Measurements from ENCODE around the gene UBXN4.

UBXN4 gene

DNA sequence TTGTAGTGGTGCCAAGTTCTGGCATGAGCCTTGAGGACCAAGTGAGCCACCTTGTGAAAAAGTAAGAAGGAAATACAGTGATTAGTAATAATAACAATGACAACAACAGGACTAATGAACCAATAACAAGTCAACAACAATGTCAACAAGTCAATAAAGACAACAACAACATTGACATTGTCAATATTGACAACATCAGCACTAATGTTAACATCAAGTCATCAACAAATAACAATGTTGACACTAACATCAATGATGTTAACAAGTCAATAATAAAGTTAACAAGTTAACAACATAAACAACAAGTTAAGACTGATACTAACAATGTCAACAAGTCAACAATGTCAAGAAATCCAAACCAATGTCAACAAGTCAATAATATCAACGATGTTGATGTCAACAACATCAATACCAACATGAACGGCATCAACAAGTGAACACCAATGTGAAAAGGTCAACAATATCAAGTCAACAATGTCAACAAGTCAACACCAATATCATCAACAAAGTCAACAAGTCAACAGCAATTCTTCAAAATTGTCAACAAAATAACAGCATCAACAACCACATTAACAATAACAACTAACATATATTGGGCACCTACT, 71.4 kb downstream of the UBXN4 start:
- H3K4me2 ChIP-seq (ENCODE audit: low read length): no peak overlapping the region
- no peak overlapping the region for H3K9ac ChIP-seq (ENCODE audit: low read length)
- no peak overlapping the region for H3K4me3 ChIP-seq (ENCODE audit: low read depth, low read length, poor library complexity, severe bottlenecking)
- H3K27me3 ChIP-seq (ENCODE audit: insufficient read depth, low read length): no peaks in the 10 kb centered on the region
- H4K20me1 ChIP-seq (ENCODE audit: insufficient read depth, low read length): no peaks in the 10 kb centered on the region
- no peaks in the 10 kb centered on the region for H3K9me3 ChIP-seq (ENCODE audit: low read length)
- H3K36me3 ChIP-seq (ENCODE audit: insufficient read depth, low read length): 0 out of 2 replicates have a peak, but pooled peaks cover 4% of the 10 kb centered on the region
- no peaks in the 10 kb centered on the region for H3F3A ChIP-seq (ENCODE audit: insufficient read depth, low read length)
- H2AFZ ChIP-seq (ENCODE audit: low read length): no peak overlapping the region
- TF ChIP-seq EZH2 (IDR thresholded peaks at IDR 0.05; ENCODE audit: borderline replicate concordance, low read length): no peak
- TF ChIP-seq, protein P1, sequence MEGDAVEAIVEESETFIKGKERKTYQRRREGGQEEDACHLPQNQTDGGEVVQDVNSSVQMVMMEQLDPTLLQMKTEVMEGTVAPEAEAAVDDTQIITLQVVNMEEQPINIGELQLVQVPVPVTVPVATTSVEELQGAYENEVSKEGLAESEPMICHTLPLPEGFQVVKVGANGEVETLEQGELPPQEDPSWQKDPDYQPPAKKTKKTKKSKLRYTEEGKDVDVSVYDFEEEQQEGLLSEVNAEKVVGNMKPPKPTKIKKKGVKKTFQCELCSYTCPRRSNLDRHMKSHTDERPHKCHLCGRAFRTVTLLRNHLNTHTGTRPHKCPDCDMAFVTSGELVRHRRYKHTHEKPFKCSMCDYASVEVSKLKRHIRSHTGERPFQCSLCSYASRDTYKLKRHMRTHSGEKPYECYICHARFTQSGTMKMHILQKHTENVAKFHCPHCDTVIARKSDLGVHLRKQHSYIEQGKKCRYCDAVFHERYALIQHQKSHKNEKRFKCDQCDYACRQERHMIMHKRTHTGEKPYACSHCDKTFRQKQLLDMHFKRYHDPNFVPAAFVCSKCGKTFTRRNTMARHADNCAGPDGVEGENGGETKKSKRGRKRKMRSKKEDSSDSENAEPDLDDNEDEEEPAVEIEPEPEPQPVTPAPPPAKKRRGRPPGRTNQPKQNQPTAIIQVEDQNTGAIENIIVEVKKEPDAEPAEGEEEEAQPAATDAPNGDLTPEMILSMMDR (IDR thresholded peaks at IDR 0.05; ENCODE audit: low read length): no peak
- H3K9me2 ChIP-seq (ENCODE audit: low read depth, low read length): no peaks in the 10 kb centered on the region
- H3K27ac ChIP-seq (ENCODE audit: low read depth, low read length, poor library complexity, severe bottlenecking): no peak overlapping the region
- no peaks in the 10 kb centered on the region for H3K4me1 ChIP-seq (ENCODE audit: insufficient read depth, low read length, severe bottlenecking)
- H3K79me2 ChIP-seq (ENCODE audit: insufficient read depth, low read length): no peaks in the 10 kb centered on the region

DNA sequence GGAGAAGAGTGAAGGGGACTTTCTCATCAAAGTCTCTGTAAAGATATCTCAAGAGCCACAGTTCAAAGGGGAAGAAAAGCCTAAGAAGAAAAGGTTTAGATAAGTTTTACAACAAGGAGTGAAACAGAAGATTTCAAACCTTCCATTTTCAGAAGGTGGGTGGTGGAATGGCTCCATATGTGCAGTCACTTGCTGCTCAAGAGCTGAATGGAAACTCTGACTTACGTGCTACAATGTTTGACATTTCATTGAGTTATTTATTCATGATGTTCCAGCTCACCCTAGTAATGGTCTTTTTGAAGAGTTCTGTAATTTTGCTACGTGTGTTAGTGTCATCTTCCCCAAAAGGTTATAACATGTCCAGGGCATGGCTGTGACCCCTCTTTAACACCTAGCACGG, 73.6 kb downstream of the UBXN4 start:
- no peaks in the 10 kb centered on the region for H3K4me1 ChIP-seq (ENCODE audit: insufficient read depth, low read length, severe bottlenecking)
- no peak overlapping the region for H3K4me2 ChIP-seq (ENCODE audit: low read length)
- no peaks in the 10 kb centered on the region for H3K79me2 ChIP-seq (ENCODE audit: insufficient read depth, low read length)
- H3K9me3 ChIP-seq (ENCODE audit: low read length): no peaks in the 10 kb centered on the region
- H2AFZ ChIP-seq (ENCODE audit: low read length): no peak overlapping the region
- no peaks in the 10 kb centered on the region for H3F3A ChIP-seq (ENCODE audit: insufficient read depth, low read length)
- no peaks in the 10 kb centered on the region for H3K9me2 ChIP-seq (ENCODE audit: low read depth, low read length)
- no peak overlapping the region for H3K4me3 ChIP-seq (ENCODE audit: low read depth, low read length, poor library complexity, severe bottlenecking)
- TF ChIP-seq, protein P1 (IDR thresholded peaks at IDR 0.05; ENCODE audit: low read length): no peak
- no peak for TF ChIP-seq EZH2 (IDR thresholded peaks at IDR 0.05; ENCODE audit: borderline replicate concordance, low read length)
- H3K27me3 ChIP-seq (ENCODE audit: insufficient read depth, low read length): no peaks in the 10 kb centered on the region
- H3K9ac ChIP-seq (ENCODE audit: low read length): no peak overlapping the region
- H3K27ac ChIP-seq (ENCODE audit: low read depth, low read length, poor library complexity, severe bottlenecking): no peak overlapping the region
- H3K36me3 ChIP-seq (ENCODE audit: insufficient read depth, low read length): 0 out of 2 replicates have a peak, but pooled peaks cover 4% of the 10 kb centered on the region
- H4K20me1 ChIP-seq (ENCODE audit: insufficient read depth, low read length): no peaks in the 10 kb centered on the region

DNA sequence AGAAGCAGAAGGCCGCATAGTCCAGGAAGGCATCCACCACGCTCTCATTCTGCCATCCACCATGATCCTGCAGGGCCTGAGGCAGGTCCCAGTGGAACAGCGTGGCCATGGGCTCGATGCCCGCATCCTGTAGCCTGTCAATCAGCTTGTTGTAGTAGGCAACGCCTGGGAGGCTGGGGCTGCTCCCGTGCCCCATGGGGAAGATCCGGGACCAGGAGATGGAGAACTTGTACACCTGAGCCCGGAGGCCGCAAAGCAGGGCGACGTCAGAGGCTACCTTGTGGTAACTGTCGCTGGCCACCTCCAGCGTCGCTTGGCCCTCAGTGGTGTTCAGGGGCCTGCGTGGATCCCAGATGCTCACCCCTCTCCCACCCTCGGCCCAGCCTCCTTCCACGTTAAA, 75.8 kb downstream of the UBXN4 start:
- Histone ChIP-seq H3K9ac (ENCODE audit: low read length) (no peak overlapping the region), H3K4me3 (ENCODE audit: low read depth, low read length, poor library complexity, severe bottlenecking) (no peak overlapping the region), H3K9me2 (ENCODE audit: low read depth, low read length) (no peaks in the 10 kb centered on the region), H3K4me1 (ENCODE audit: insufficient read depth, low read length, severe bottlenecking) (no peaks in the 10 kb centered on the region), H3K27ac (ENCODE audit: low read depth, low read length, poor library complexity, severe bottlenecking) (no peak overlapping the region), H3K79me2 (ENCODE audit: insufficient read depth, low read length) (no peaks in the 10 kb centered on the region), H3K4me2 (ENCODE audit: low read length) (no peak overlapping the region), H4K20me1 (ENCODE audit: insufficient read depth, low read length) (no peaks in the 10 kb centered on the region), H3K27me3 (ENCODE audit: insufficient read depth, low read length) (no peaks in the 10 kb centered on the region), H2AFZ (ENCODE audit: low read length) (no peak overlapping the region), H3K9me3 (ENCODE audit: low read length) (no peaks in the 10 kb centered on the region), H3K36me3 (ENCODE audit: insufficient read depth, low read length) (0 out of 2 replicates have a peak, but pooled peaks cover 2% of the 10 kb centered on the region), H3F3A (ENCODE audit: insufficient read depth, low read length) (no peaks in the 10 kb centered on the region)
- no peak for TF ChIP-seq EZH2 (IDR thresholded peaks at IDR 0.05; ENCODE audit: borderline replicate concordance, low read length)
- TF ChIP-seq, protein P1 (IDR thresholded peaks at IDR 0.05; ENCODE audit: low read length): no peak

Data from OCI-LY1 (cell line).